ENCODE results near the gene PWWP3B.
"Not testable (repeated sequence)": the region's sequence is repeated elsewhere in the genome, so short reads cannot be mapped to it uniquely, and the experiment has no call there.

Gene PWWP3B

GRCh38 chrX:106168107-106168506 is at the start of gene PWWP3B:
Gene PWWP3B, plus strand, starts transcription at chrX:106168305. Its CDS starts 37,128 bp downstream, at chrX:106205433.
- DNase-seq (ENCODE audit: low read depth), result no peak

DNA sequence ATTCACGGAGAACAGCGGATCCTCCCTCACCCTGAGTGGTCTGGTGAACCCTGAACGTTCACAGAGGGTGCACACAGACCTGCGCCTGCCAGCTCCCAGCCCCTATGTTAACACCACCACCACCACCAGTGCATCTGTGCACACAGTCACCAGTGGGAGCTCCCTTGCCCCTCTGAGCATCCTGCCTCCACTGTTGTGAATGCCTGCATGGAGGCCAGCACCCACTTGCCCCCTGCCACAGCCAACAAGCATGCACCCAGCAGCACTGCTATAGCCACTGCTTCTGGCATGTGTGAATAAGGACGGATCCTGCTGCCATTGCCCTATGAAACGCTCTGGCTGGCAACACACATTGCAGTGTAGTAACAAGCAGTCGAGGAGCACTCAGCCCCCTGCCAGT is 29.1 kb upstream of the PWWP3B start:
- DNase-seq (ENCODE audit: low read depth), result no peak

DNA sequence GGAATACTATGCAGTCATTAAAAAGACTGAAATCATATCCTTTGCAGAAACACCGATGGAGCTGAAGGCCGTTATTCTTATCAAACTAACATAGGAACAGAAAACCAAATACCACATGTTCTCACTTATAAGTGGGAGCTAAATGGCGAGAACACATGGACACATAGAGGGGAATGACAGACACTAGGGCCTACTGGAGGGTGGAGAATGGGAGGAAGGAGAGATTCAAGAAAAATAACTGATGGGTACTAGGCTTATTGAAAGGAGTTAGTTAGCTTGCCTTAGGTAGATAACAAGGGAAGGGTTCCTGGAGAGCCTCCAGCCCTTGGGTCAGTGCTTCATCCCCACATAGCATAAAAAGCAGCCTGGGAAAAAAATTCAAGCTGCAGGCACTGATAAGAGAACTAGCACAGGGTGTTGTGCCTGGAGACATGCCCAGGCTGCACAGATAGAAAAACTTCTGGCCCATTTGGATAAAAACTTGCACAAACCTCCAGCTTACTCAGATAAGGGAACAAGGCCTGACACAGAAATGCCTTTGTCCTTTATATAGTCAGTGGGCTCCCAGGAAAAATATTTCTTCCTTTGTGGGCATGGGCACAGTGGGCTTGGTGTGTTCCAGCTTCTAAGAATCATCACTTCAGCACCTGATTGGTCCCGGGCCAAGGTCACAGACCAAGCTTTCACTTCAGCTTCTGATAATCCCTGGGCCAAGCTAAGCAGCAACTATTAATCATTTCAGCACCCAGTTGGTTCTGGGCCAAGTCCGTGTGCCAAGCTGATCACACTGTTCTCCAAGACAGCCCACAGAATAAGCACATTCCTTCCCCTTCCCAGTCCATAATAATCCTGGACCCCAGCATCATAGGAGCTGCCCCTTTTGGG is 23.1 kb upstream of the PWWP3B start:
- no peak for DNase-seq (ENCODE audit: low read depth)

DNA sequence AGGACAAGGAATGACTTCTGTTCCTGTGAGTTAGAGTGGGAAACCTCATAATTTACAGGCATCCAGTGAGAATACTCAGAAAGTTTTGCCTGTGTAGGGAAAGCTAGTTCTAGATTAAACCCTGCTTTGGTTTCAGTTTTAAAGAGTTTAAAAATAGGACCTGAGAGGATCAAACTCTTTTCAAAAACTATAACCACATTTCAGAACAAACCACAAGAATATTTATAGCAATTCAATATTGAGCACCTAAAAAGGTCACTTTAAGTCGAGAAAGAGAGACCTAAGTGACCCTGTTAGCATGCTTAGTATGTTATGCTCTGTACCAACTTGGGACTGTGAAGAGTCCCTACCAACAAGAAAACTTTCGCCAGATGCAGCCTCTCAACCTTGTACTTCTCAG is 17.4 kb upstream of the PWWP3B start:
- no peak for DNase-seq (ENCODE audit: low read depth)

DNA sequence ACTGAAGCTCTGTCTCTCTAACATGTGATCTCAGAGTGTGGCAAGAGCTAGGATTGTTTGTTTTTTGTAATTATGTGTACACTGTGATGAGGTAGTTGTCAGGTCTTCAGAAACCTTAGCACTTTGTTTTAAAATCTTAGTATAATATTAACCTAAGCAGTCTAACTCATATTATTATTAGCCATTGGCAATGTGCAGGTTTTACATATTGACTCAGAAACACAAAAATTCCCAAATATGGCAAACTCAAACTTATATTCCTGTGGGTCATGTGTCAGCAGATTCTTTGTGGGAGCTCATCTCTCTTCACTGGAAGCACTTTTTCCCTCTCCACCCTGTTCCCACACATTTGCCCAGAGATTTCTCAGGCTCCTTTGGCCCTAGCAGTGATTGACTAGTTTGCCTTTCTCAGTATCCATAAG is 8.2 kb upstream of the PWWP3B start:
- no peak for DNase-seq (ENCODE audit: low read depth)

- no peak for DNase-seq (ENCODE audit: low read depth)
Measured at GRCh38 chrX:106170318-106170717, 2.2 kb downstream of the PWWP3B start.

GRCh38 chrX:106171293-106171820 is 3.3 kb downstream of the PWWP3B start:
- DNase-seq (ENCODE audit: low read depth), result no peak

DNA sequence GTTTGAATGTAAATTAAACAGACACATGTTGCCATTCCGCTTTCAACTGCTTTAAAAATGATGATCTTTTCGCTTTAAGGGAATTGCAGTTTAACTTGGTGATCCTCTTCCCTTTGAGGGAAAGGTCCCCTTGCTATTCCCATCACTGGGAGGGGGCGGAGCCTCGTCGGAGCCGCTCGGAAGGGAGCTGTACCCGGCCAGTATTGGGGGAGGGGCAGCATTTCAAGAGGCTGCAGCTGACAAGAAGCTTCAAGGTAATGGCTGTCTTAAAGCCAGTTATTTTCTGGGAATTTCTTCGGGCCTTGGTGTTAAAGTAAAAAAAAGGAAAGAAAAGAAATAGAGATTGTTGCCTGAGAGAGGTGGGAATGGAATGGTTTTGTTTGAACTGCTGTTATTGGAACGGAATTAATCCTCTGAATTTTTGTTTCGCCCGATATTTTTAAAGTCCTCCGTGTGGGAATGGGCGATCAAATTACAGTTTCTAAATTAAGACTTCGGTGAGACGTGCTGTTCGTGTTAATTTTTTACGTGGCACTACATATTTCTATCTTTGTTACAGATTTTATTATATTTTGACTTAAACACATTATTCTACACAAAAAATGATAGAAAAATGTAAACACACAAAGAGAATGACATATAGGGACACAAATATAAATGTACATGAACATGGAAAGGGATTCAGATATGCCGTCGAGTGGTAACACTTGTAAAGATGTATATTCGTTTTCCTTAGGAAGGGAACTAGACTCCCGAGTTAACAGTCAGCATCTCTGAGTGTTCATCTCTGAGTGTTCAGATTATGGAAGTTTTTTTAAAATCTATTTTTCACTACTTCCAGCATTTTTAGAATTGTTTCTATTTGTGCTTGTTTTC is 9.2 kb downstream of the PWWP3B start:
- no peak for DNase-seq (ENCODE audit: low read depth)

DNA sequence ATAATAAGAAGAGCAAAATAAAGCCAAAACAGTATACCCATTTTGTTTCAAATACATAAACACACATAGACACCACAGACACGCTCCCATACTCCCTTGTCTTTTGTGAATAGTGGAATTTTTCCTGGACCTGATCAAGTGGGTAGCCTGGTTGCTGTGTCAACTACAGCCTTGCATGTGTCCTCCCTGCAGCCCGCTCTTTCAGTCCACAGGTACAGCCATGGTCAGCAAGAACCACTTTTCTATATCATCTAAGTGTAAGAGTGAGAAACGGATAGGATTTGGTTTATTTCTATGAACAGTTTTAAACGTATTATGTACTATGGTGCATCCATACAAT is 9.8 kb downstream of the PWWP3B start:
- DNase-seq (ENCODE audit: low read depth), result no peak

GRCh38 chrX:106178826-106179225 is 10.7 kb downstream of the PWWP3B start:
- no peak for DNase-seq (ENCODE audit: low read depth)

DNA sequence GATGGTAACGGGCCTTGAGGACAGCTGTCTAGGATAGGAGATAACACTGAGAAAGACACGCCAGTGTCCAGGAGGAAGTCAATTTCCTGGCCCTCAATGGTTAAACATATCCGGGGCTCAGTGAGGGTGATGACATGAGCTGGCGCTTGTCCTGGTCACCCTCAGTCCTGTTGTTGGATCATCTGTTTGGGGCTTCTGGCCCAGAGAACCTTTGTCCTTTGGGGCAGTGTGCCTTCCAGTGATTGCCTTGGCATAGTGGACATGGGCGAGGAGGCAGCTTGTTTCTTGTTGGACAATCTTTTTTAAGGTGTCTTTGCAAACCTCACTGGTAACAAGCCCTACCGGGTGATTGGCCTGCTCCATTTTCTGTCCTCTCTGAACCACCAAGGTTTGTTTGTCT is 15.6 kb downstream of the PWWP3B start:
- DNase-seq (ENCODE audit: low read depth), result not testable (repeated sequence)

- no peak for DNase-seq (ENCODE audit: low read depth)
Measured at GRCh38 chrX:106201502-106202178, 33.5 kb downstream of the PWWP3B start.

DNA sequence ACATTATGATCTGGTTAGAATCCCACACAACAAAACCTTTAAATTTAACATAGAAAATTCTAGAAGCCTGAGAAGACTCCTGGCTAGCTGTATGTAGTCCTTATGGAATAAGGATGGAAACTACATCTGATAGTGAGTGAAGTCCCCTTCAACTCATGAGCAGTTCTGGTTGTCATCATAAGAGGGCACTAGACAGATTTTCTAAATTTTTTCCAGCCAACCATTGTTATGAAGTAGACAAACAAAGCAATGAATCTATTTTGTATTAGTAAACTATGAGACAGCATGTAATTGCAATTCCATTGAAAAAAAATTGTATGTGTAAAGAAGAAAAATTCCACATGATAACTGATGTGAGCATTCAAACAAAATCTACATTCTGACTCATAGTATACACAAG is 35.2 kb downstream of the PWWP3B start:
- no peak for DNase-seq (ENCODE audit: low read depth)

DNA sequence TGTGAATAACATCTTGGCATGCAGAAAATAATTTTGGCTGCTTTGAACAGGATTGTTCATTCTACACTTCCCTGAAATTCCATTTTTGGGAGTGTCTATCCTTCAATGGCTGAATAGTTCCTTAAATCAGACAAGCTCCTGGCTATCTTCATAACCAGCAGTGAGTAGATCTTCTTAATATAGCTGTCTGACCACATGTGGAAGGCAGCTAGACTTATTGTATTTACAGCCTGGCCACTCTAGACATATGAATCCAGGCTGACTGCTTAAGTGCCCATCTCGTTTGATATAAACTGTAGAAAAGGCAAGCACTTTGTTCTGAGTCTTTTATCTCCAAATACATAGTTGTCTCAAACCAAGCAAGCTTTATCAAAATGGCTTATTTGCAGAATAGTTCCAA is 40.0 kb downstream of the PWWP3B start:
- DNase-seq (ENCODE audit: low read depth), result no peak

Measured in stimulated activated CD8-positive, alpha-beta memory T cell treated with anti-CD3 and anti-CD28 coated beads, Interleukin-12 subunit alpha, Interleukin-12 subunit beta, amount 100 ng/mL, for 1 hour (primary cell).